Measurements from ENCODE around the gene TMEM98.
"Not testable (repeated sequence)": the region's sequence is repeated elsewhere in the genome, so short reads cannot be mapped to it uniquely, and the experiment has no call there.

The TMEM98 gene

DNA sequence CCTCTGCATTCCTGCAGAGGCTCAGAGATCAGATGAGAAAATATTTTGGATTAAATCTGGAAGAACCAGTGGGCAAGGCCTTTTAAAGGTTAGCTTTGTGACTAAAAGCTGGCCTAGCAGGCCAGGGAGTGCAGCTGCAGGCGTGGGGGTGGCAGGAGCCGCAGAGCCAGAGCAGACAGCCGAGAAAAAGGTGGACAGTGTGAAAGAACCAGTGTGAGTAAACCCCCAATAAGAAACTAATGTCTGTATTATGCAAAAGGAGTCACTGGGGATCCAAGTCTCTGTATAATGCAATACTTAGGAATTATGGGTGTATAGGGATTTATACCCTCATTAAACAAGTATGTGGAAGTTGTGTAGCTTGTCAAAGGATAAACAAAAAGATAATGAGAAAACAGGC lies 42.3 kb downstream of the TMEM98 start:
- TF ChIP-seq, protein P1, sequence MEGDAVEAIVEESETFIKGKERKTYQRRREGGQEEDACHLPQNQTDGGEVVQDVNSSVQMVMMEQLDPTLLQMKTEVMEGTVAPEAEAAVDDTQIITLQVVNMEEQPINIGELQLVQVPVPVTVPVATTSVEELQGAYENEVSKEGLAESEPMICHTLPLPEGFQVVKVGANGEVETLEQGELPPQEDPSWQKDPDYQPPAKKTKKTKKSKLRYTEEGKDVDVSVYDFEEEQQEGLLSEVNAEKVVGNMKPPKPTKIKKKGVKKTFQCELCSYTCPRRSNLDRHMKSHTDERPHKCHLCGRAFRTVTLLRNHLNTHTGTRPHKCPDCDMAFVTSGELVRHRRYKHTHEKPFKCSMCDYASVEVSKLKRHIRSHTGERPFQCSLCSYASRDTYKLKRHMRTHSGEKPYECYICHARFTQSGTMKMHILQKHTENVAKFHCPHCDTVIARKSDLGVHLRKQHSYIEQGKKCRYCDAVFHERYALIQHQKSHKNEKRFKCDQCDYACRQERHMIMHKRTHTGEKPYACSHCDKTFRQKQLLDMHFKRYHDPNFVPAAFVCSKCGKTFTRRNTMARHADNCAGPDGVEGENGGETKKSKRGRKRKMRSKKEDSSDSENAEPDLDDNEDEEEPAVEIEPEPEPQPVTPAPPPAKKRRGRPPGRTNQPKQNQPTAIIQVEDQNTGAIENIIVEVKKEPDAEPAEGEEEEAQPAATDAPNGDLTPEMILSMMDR (IDR thresholded peaks at IDR 0.05; ENCODE audit: low read depth, low read length) = no peak
- DNase-seq (ENCODE audit: extremely low read depth, low read depth) = no peak

DNA sequence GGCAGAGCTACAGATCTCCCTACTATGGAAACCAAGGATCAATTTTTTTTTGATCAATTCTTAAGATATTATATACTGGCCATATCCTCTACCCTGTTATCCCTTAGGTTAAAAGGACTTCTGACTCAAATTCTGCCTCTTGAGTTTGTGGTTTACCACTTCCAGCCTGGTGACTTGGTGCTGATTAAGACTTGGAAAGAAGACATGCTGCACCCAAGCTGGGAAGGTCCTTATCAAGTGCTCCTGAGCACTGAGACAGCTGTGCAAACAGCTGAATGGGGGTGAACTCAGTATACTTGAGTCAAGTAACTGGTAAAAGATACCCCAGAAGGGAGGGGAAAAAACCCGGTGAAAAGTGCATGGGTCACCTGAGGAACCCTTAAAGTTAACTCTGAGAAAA lies 43.2 kb downstream of the TMEM98 start:
- DNase-seq (ENCODE audit: extremely low read depth, low read depth) = no peak
- TF ChIP-seq, protein P1 (IDR thresholded peaks at IDR 0.05; ENCODE audit: low read depth, low read length) = no peak

DNA sequence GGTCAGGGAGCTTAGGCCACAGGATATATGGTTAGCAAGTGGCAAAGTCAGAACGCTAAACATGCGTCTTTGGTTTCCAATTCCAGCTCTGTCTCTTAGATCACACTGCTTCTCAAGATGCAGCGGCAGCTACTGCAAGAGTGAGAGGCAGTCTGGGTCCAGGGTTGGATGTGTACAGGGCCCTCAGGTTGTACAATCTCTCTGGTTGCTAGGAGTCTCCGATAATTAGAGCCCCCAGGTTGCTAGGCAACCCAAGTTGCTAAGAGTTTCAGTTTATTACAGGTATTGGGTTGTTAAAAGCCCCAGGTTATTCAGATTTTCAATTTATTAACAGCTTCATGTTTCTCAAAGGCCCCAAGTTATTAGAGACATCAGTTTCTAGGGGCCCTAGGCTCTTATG lies 48.2 kb downstream of the TMEM98 start:
- no peak for DNase-seq (ENCODE audit: extremely low read depth, low read depth)
- TF ChIP-seq, protein P1 (IDR thresholded peaks at IDR 0.05; ENCODE audit: low read depth, low read length) = no peak

DNA sequence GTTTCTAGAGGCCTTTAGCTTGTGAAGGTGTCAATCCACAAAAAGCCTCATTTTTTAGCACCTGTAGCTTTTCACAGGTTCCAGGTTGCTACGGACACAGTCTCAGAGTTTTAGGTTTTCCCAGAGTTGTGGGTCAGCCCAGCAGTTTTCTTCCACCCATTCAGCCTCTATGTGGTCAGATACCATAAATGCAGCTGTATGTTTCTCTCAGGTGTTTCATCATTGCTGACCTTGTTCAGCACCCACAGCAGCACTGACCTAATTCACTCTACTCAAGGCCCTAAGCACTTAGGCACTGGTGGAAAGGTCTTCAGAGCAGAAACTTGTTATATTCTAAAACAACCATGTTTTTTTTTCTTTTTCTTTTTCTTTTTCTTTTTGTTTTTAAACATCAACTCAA lies 48.7 kb downstream of the TMEM98 start:
- DNase-seq (ENCODE audit: extremely low read depth, low read depth) = no peak
- TF ChIP-seq, protein P1 (IDR thresholded peaks at IDR 0.05; ENCODE audit: low read depth, low read length) = no peak

DNA sequence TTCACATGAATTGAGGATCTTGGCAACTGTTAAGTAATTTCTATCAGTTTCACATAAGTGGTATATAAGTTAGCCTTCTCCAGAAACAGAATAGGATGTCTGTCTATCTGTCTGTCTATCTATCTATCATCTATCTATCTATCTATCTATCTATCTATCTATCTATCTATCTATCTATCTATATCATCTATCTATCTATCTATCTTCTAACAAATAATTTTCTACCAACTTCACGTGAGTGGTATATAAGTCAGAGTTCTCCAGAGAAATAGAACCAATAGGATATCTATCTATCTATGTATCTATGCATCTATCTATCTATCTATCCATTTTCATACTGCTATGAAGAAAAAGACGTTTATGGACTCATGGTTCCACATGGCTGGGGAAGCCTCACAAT lies 52.3 kb downstream of the TMEM98 start:
- DNase-seq (ENCODE audit: extremely low read depth, low read depth) = no peak
- TF ChIP-seq, protein P1 (IDR thresholded peaks at IDR 0.05; ENCODE audit: low read depth, low read length) = no peak

DNA sequence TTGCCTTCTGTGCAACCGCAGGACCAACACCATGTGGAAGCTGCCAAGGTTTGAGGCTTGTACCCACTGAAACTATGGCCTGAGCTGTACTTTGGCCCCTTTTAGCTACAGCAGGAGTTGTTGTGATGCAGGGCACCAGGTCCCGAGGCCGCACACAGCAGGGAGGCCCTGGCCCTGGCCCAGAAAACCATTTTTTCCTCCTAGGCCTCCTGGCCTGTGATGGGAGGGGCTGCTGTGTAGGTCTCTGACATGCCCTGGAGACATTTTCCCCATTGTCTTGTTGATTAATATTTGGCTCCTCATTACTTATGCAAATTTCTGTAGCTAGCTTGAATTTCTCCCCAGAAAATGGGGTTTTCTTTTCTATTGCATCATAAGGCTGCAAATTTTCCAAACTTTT lies 53.7 kb downstream of the TMEM98 start:
- not testable (repeated sequence) for DNase-seq (ENCODE audit: extremely low read depth, low read depth)

DNA sequence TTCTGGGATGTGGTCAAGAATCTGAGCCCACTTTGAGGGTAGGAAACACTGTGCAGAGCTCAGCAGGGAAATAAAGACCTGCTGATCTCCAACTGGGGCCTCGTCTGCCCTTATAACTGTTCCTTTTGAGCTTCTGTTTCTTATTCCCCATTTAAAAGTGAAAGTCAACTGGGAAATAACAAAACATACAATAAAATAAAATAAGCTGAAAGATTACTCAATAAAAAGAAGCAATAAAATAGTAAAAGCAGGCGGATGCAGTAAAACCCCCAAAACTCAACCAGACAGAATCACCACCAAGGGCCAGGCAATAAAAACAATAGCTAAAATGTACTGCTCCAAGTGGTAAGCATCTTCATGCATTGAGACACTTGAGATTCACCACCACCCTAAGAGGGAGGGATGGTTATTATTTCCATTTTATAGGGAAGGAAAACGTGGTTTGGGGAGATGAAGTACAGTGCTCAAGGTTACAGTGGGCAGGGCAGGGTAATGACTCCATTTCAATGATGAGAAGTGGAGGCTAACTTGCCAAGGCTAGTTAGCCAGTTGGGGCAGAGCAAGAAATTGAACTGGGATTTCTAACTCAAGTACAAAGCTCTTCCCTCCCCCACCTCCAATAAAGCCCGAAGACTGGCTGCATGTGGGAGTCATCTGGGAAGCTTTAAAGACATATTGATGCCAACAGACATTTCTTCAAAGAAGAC lies 57.2 kb downstream of the TMEM98 start:
- no peak for DNase-seq (ENCODE audit: extremely low read depth, low read depth)
- TF ChIP-seq, protein P1 (IDR thresholded peaks at IDR 0.05; ENCODE audit: low read depth, low read length) = no peak

DNA sequence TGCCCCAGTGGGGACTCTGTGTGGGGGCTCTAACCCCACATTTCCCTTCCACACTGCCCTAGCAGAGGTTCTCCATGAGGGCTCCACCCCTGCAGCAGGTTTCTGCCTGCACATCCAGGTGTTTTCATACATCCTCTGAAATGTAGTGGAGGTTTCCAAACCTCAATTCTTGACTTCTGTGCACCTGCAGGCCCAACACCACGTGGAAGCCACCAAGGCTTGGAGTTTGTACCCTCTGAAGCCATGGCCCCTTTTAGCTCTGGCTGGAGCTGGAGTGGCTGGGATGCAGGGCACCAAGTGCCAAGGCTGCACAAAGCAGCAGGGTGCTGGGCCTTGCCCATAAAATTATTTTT lies 59.5 kb downstream of the TMEM98 start:
- DNase-seq (ENCODE audit: extremely low read depth, low read depth) = not testable (repeated sequence)

DNA sequence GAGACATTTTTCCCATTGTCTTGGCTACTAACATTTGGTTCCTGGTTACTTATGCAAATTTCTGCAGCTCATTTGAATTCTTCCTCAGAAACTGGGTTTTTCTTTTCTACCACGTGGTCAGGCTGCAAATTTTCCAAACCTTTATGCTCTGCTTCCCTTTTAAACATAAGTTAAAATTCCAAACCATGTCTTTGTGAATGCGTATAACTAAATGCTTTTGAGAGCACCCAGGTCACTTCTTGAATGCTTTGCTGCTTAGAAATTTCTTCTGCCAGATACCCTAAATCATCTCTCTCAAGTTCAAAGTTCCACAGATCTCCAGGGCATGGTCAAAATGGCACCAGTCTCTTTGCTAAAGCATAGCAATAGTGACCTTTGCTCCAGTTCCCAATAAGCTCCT lies 59.9 kb downstream of the TMEM98 start:
- DNase-seq (ENCODE audit: extremely low read depth, low read depth) = not testable (repeated sequence)

All from AG09319 (cell line).